Measurements from ENCODE around the gene JHY. TPM values are rescaled to one million over a fixed set of nuclear protein-coding genes. Genes with fewer than 3 reads are reported as not detected.

Gene JHY
- total RNA-seq, 4 donors from 2014 or later: 10.8 to 22.5 (median 12.8) TPM

GRCh38 chr11:122895563-122895962 lies 13.0 kb downstream of the JHY start:
- TF ChIP-seq, protein P1, sequence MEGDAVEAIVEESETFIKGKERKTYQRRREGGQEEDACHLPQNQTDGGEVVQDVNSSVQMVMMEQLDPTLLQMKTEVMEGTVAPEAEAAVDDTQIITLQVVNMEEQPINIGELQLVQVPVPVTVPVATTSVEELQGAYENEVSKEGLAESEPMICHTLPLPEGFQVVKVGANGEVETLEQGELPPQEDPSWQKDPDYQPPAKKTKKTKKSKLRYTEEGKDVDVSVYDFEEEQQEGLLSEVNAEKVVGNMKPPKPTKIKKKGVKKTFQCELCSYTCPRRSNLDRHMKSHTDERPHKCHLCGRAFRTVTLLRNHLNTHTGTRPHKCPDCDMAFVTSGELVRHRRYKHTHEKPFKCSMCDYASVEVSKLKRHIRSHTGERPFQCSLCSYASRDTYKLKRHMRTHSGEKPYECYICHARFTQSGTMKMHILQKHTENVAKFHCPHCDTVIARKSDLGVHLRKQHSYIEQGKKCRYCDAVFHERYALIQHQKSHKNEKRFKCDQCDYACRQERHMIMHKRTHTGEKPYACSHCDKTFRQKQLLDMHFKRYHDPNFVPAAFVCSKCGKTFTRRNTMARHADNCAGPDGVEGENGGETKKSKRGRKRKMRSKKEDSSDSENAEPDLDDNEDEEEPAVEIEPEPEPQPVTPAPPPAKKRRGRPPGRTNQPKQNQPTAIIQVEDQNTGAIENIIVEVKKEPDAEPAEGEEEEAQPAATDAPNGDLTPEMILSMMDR (IDR thresholded peaks at IDR 0.05; ENCODE audit: low read depth): no peak

- TF ChIP-seq, protein P1 (IDR thresholded peaks at IDR 0.05; ENCODE audit: low read depth): no peak
These were observed 15.1 kb downstream of the JHY start for GRCh38 chr11:122897606-122898210.

- TF ChIP-seq, protein P1 (IDR thresholded peaks at IDR 0.05; ENCODE audit: low read depth): no peak
These were observed 16.2 kb downstream of the JHY start for GRCh38 chr11:122898799-122899198.

DNA sequence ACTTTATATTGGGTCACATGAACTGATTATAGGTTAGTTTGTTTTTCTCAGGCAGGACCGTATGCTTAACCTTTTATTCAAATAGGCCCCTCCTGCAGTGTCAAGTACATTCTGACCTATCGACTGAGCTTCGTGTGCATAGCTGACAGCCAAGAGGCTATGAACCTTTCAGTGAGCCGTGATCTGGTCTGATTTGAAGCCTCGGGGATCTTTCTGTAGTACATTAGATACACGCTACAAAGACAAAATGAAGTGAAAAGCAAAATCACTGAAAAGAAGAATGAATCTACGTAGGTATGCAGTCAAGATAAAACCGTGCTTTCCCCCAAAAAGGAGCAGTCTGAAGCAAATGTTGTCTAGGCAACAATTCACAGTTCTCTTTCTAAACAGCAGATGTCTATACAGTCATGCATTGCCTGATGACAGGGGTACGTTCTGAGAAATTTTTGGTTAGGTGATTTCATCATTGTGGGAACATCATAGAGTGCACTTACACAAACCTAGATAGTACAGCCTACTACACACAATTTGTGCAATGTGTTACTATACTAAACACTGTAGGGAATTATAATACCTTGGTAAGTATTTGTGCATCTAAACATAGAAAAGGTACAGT lies 18.1 kb downstream of the JHY start:
- TF ChIP-seq, protein P1 (IDR thresholded peaks at IDR 0.05; ENCODE audit: low read depth): no peak

- TF ChIP-seq, protein P1 (IDR thresholded peaks at IDR 0.05; ENCODE audit: low read depth): no peak
These were observed 20.4 kb downstream of the JHY start for GRCh38 chr11:122902951-122903350.

GRCh38 chr11:122910775-122911174 lies 28.2 kb downstream of the JHY start:
- TF ChIP-seq, protein P1 (IDR thresholded peaks at IDR 0.05; ENCODE audit: low read depth): no peak

DNA sequence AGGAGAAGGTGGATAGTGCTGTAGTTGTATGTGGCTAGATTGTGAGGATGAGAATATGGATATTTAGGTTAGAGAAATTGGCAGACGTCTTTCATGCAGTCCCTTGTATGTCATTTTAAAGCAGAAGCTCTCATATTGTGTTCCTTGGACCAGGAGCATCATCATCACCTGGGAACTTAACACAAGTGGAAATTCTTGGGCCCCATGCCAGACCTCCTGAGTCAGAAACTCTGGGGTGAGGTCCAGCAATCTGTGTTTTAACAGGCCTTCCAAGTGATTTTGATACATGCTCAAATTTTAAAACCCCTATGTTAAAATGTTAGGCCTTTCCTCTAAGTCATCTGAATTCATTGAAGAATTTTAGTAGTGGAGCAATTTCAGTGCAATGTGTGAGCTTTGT lies 34.8 kb downstream of the JHY start:
- TF ChIP-seq, protein P1 (IDR thresholded peaks at IDR 0.05; ENCODE audit: low read depth): no peak

Data from subcutaneous adipose tissue (tissue), 4 donors.